Limb (tissue), 2 donors: ENCODE results near the gene KCTD20.

ENCODE experiments used
- DNase-seq, 2 donors: peaks; one replicate each; pipeline ENCODE4 v3.0.0-alpha.2; 2016; ENCODE audit errors: extremely low spot score in 2 of 2

KCTD20 gene

GRCh38 chr6:36492092-36492491 is 49.3 kb downstream of the KCTD20 start:
- no peak for DNase-seq

GRCh38 chr6:36492621-36493020 is 49.8 kb downstream of the KCTD20 start:
- no peak for DNase-seq

GRCh38 chr6:36493319-36493718 is 50.5 kb downstream of the KCTD20 start:
- no peak for DNase-seq

GRCh38 chr6:36493859-36494258 is 51.1 kb downstream of the KCTD20 start:
- DNase-seq, result no peak

GRCh38 chr6:36495086-36495485 is 52.3 kb downstream of the KCTD20 start:
- no peak for DNase-seq

GRCh38 chr6:36499918-36500317 is 57.1 kb downstream of the KCTD20 start:
- no peak for DNase-seq

- DNase-seq, result no peak
These were observed 58.9 kb downstream of the KCTD20 start for GRCh38 chr6:36501686-36502085.

GRCh38 chr6:36504181-36504580 is 61.4 kb downstream of the KCTD20 start:
- DNase-seq, result no peak

- no peak for DNase-seq
These were observed 62.2 kb downstream of the KCTD20 start for GRCh38 chr6:36504982-36505381.

GRCh38 chr6:36505744-36506534 is 63.1 kb downstream of the KCTD20 start:
- DNase-seq, result no peak

GRCh38 chr6:36506611-36507010 is 63.8 kb downstream of the KCTD20 start:
- no peak for DNase-seq

- no peak for DNase-seq
These were observed 65.7 kb downstream of the KCTD20 start for GRCh38 chr6:36508532-36508931.

- no peak for DNase-seq
These were observed 67.6 kb downstream of the KCTD20 start for GRCh38 chr6:36510365-36510764.

GRCh38 chr6:36514554-36515456 is 72.0 kb downstream of the KCTD20 start:
- no peak for DNase-seq

- no peak for DNase-seq
These were observed 73.0 kb downstream of the KCTD20 start for GRCh38 chr6:36515844-36516243.

- DNase-seq, result no peak
These were observed 73.8 kb downstream of the KCTD20 start for GRCh38 chr6:36516559-36516958.

- no peak for DNase-seq
These were observed 74.2 kb downstream of the KCTD20 start for GRCh38 chr6:36516988-36517387.

- no peak for DNase-seq
These were observed 74.6 kb downstream of the KCTD20 start for GRCh38 chr6:36517408-36517807.

- no peak for DNase-seq
These were observed 76.6 kb downstream of the KCTD20 start for GRCh38 chr6:36519352-36519751.

GRCh38 chr6:36523451-36523850 is 80.7 kb downstream of the KCTD20 start:
- DNase-seq, result no peak

- DNase-seq, result no peak
These were observed 81.2 kb downstream of the KCTD20 start for GRCh38 chr6:36523936-36524499.

GRCh38 chr6:36524871-36525270 is 82.1 kb downstream of the KCTD20 start:
- DNase-seq, result no peak
